ENCODE data around the gene ZNF628. TPM values are rescaled to one million over a fixed set of nuclear protein-coding genes. Genes with fewer than 3 reads are reported as not detected.

The ZNF628 gene
- total and polyA plus RNA-seq, 9 donors: 3.8 to 18.4 (median 8.7) TPM; not detected in 1

DNA sequence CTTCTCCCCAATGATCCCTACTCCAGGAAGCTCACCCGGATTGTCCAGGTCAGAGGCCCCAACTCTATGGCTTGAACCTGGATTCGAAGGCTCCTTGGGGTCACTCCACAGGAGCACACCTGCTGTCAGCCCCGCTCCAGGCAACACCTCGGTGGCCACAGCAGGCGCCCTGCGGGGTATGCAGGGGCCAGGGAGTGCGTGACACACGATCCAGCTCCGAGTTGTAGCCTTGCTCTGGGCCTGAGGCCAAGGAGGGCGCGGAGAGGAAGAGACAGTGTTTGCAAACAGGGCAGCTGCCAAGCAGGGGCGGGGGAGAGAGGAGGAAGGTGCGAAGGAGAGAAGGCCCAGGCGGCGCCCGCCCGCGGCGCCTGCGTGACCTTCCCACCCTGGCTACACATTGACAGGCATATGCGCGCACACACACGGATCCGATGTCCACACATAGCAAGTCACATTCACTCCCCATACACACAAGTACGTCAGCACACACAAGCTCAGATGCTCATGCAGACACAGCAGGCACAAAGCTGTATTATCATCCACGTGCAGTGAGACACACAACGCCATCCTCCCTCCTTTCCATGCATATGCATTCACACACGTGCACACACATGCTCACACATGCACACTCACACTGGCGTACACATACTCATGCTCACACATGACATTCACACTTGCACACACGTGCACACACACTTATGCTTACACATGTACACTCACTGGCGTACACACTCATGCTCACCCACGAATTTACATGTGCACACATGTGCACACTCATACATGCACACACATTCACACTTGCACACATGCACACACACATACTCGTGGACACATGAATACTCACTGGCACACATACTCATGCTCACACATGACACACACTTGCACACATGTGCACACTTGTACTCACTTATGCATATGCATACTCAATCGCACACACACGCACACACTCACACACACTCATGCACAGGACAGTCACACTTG lies 50.1 kb downstream of the ZNF628 start:
- no peaks in the 10 kb centered on the region for H3K27me3 ChIP-seq
- H3K36me3 ChIP-seq: no peaks in the 10 kb centered on the region
- intact Hi-C loops (cut with DNase I): loop anchor here in 1 of 4 donors (5.0 kb wide), 1 partner anchor 41 kb away; no protein-coding TSS in a partner anchor
- WGBS, 3 donors: 17 to 18% (median 17%) methylated on average over 35 of the region's 35 CpGs
- no peaks in the 10 kb centered on the region for H3K9me3 ChIP-seq
- TF ChIP-seq POLR2A (IDR thresholded peaks at IDR 0.05) (no peak), EP300 (IDR thresholded peaks at IDR 0.05) (no peak)
- TF ChIP-seq, protein P1, sequence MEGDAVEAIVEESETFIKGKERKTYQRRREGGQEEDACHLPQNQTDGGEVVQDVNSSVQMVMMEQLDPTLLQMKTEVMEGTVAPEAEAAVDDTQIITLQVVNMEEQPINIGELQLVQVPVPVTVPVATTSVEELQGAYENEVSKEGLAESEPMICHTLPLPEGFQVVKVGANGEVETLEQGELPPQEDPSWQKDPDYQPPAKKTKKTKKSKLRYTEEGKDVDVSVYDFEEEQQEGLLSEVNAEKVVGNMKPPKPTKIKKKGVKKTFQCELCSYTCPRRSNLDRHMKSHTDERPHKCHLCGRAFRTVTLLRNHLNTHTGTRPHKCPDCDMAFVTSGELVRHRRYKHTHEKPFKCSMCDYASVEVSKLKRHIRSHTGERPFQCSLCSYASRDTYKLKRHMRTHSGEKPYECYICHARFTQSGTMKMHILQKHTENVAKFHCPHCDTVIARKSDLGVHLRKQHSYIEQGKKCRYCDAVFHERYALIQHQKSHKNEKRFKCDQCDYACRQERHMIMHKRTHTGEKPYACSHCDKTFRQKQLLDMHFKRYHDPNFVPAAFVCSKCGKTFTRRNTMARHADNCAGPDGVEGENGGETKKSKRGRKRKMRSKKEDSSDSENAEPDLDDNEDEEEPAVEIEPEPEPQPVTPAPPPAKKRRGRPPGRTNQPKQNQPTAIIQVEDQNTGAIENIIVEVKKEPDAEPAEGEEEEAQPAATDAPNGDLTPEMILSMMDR (IDR thresholded peaks at IDR 0.05): no peak
- H3K4me1 ChIP-seq (ENCODE audit: insufficient read depth): peaks cover 2% of the 10 kb centered on the region
- H3K4me3 ChIP-seq: no peak overlapping the region
- DNase-seq: peak in 3 of 5 donors; percentile 50 to 74 (median 63)
- no peak overlapping the region for H3K27ac ChIP-seq

GRCh38 chr19:55527197-55528029 lies 51.0 kb downstream of the ZNF628 start:
- Histone ChIP-seq H3K9me3 (no peaks in the 10 kb centered on the region), H3K4me3 (no peak overlapping the region), H3K36me3 (no peaks in the 10 kb centered on the region), H3K27ac (no peak overlapping the region), H3K27me3 (no peaks in the 10 kb centered on the region), H3K4me1 (ENCODE audit: insufficient read depth) (peaks cover 2% of the 10 kb centered on the region)
- WGBS, 3 donors: 75 to 81% (median 77%) methylated on average over 22 of the region's 22 CpGs
- TF ChIP-seq, protein P1 (IDR thresholded peaks at IDR 0.05): no peak
- TF ChIP-seq EP300 (IDR thresholded peaks at IDR 0.05): no peak
- TF ChIP-seq POLR2A (IDR thresholded peaks at IDR 0.05): no peak
- DNase-seq: no peak
- intact Hi-C loops (cut with DNase I): loop anchor here in 1 of 4 donors (5.0 kb wide), 1 partner anchor 40 kb away; no protein-coding TSS in a partner anchor

- H3K4me1 ChIP-seq (ENCODE audit: insufficient read depth): peaks cover 2% of the 10 kb centered on the region
- intact Hi-C loops (cut with DNase I): loop anchor here in 1 of 4 donors (5.0 kb wide), 1 partner anchor 39 kb away; no protein-coding TSS in a partner anchor
- 6 to 10% (median 9%) methylated on average over 15 of the region's 15 CpGs for WGBS, 3 donors
- no peak overlapping the region for H3K27ac ChIP-seq
- H3K36me3 ChIP-seq: no peaks in the 10 kb centered on the region
- TF ChIP-seq EP300 (IDR thresholded peaks at IDR 0.05) (no peak), POLR2A (IDR thresholded peaks at IDR 0.05) (no peak)
- TF ChIP-seq, protein P1 (IDR thresholded peaks at IDR 0.05): no peak
- DNase-seq: no peak
- H3K27me3 ChIP-seq: no peaks in the 10 kb centered on the region
- no peak overlapping the region for H3K4me3 ChIP-seq
- H3K9me3 ChIP-seq: no peaks in the 10 kb centered on the region
These were observed 51.8 kb downstream of the ZNF628 start for GRCh38 chr19:55528030-55528803.

Data from ovary (tissue), 9 donors.